Natural killer cell (primary cell): Measurements from ENCODE around the gene MYCL. TPM values are rescaled to one million over a fixed set of nuclear protein-coding genes. Genes with fewer than 3 reads are reported as not detected.

ENCODE experiments used
- ATAC-seq, 3 donors: fragments of 150-1000 bp in 2 of 3; fragments of 200-7000 bp in 1 of 3; cut with Tn5 transposase; 1 replicate in 1 of 3; 2 replicates in 2 of 3; pipeline ENCODE4 v1.10.0; 2021; ENCODE audit warnings: mild to moderate bottlenecking in 2 of 3, moderate library complexity in 2 of 3
- DNase-seq, 2 donors: peaks; one replicate each; pipeline versions ENCODE4 v3.0.0 to v3.0.0-alpha.2; 2013 to 2021; ENCODE audit warnings: mixed read lengths in 1 of 2
- H3K27ac ChIP-seq: one replicate; pipeline ENCODE4 v1.5.1; 2013; ENCODE audit warnings: mild to moderate bottlenecking, low read length
- H3K27me3 ChIP-seq: one replicate; pipeline ENCODE4 v1.6.1; 2013; ENCODE audit warnings: low read length; ENCODE audit not compliant: control insufficient read depth, insufficient read depth
- H3K36me3 ChIP-seq: one replicate; pipeline ENCODE4 v1.6.1; 2013; ENCODE audit warnings: low read length; ENCODE audit not compliant: control insufficient read depth, insufficient read depth
- H3K4me1 ChIP-seq: one replicate; pipeline ENCODE4 v1.6.1; 2013; ENCODE audit warnings: low read length; ENCODE audit not compliant: control insufficient read depth, insufficient read depth
- H3K4me3 ChIP-seq: one replicate; pipeline ENCODE4 v1.5.1; 2013; ENCODE audit warnings: low read length
- H3K9me3 ChIP-seq: one replicate; pipeline ENCODE4 v1.6.1; 2013; ENCODE audit warnings: low read length; ENCODE audit not compliant: control insufficient read depth, insufficient read depth
- H3K27ac Mint-ChIP-seq, 2 donors: one replicate each; pipeline ENCODE4 v1.8.0; 2022; ENCODE audit warnings: mild to moderate bottlenecking in 2 of 2, mixed read lengths in 2 of 2, moderate library complexity in 1 of 2
- H3K27me3 Mint-ChIP-seq, 2 donors: one replicate each; pipeline ENCODE4 v1.8.0; 2022; ENCODE audit warnings: low read depth in 2 of 2, mixed read lengths in 2 of 2
- H3K36me3 Mint-ChIP-seq: one replicate; pipeline ENCODE4 v1.8.0; 2022; ENCODE audit warnings: mixed read lengths
- H3K4me1 Mint-ChIP-seq, 2 donors: one replicate each; pipeline ENCODE4 v1.8.0; 2022; ENCODE audit warnings: mixed read lengths in 2 of 2
- H3K4me3 Mint-ChIP-seq: one replicate; pipeline ENCODE4 v1.8.0; 2022; ENCODE audit warnings: mild to moderate bottlenecking, moderate library complexity, mixed read lengths
- H3K9me3 Mint-ChIP-seq, 2 donors: one replicate each; pipeline ENCODE4 v1.8.0; 2022; ENCODE audit warnings: mixed read lengths in 2 of 2
- whole genome bisulfite sequencing: methylation state at CpG from one replicate; pipeline ENCODE4 v1.1.7; 2013; ENCODE audit warnings: missing lambda C conversion rate; ENCODE audit not compliant: insufficient coverage; 5-methylcytosine and 5-hydroxymethylcytosine counted together
- intact Hi-C: fragments of 100-400 bp; cut with micrococcal nuclease; formaldehyde crosslinking; loops from one replicate; pipeline ENCODE4 v1.14.2; 2022
- total RNA-seq, 4 donors: library from RNA; stranded (reverse); fragments of 120-200 nt in 1 of 4; gene quantifications; one replicate each; pipeline versions ENCODE4 v1.2.3 to v1.2.4, GENCODE V29; 2013 to 2022
- TF ChIP-seq, protein P1 (sequence below): fragments of 200-600 bp; IDR thresholded peaks from one replicate; pipeline ENCODE4 v1.8.0; 2022; ENCODE audit warnings: antibody characterized with exemption

The MYCL gene
- total RNA-seq, 3 donors from 2014 or later (not counting 1 experiment from before 2014, with no cell fraction given) = 0.70 to 1.9 (median 0.92) TPM

DNA sequence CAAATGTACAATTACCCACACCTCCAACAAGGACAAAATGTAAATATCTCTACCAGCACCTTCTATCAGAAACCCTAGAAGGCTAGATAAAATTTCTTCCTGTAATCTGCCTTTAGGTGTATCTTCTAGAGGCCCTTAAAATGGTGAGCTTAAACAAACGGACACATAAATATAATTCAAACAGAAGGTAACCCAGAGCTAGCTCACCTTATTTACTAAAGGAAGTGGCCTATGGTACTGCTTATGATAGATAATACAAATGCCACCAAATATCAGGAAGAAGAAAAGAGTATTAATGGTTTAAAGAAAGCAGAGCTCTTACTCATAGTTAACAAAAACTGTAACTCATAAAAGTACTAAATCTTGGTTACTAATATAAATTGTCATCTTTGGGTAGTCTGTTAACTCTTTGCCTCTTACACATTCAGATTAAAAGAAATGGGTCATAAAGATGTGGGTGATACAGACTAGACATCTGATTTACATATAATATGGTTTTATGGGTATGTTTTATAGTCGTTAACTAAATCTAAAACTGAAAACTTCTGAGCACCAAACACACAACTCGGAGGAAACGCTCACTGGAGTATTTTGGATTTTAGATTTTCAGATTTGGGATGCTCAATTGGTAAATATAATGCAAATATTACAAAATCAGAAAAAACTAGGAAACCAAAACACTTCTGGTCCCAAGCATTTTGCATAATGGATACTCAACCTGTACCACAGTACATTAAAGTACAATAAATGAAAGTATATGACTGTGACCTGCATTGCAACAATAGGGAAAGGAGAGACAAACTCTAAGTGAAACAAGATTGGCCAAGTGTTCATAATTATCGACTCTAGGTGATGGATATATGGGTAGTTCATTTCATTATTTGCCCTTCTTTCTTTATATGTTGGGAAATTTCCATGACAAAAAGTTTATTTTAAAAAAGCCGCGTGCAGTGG, 41.6 kb downstream of the MYCL start:
- no peak for ATAC-seq

DNA sequence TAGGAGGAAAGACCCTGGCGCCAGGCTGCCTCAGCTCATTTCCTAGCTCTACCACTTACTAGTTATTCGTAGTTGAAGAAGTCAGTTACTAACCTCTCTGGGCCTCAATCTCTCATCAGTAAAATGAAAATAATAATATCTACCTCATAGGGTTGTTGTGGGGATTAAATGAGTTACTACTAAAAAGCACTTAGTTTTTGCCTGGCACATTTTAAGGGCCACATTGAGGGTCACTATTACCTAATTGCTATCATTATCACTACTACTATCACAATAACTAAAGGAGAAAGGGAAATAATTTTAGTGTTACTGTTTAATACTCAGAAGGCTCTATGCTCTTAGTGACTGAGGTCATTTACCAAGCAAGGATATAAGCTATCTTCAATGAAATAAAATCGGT, 43.4 kb downstream of the MYCL start:
- Mint-ChIP-seq H3K9me3 (no peaks in the 10 kb centered on the region), H3K36me3 (peaks cover 7% of the 10 kb centered on the region), H3K4me1 (peaks cover 0 to under 1% of the 10 kb centered on the region in 2 donors), H3K27ac (no peak overlapping the region), H3K27me3 (no peaks in the 10 kb centered on the region), H3K4me3 (no peak overlapping the region)
- no CpG with 5 or more reads among the region's 3 CpGs for WGBS
- DNase-seq (no peak), ATAC-seq (no peak)
- no peaks in the 10 kb centered on the region for H3K4me1 ChIP-seq
- TF ChIP-seq, protein P1, sequence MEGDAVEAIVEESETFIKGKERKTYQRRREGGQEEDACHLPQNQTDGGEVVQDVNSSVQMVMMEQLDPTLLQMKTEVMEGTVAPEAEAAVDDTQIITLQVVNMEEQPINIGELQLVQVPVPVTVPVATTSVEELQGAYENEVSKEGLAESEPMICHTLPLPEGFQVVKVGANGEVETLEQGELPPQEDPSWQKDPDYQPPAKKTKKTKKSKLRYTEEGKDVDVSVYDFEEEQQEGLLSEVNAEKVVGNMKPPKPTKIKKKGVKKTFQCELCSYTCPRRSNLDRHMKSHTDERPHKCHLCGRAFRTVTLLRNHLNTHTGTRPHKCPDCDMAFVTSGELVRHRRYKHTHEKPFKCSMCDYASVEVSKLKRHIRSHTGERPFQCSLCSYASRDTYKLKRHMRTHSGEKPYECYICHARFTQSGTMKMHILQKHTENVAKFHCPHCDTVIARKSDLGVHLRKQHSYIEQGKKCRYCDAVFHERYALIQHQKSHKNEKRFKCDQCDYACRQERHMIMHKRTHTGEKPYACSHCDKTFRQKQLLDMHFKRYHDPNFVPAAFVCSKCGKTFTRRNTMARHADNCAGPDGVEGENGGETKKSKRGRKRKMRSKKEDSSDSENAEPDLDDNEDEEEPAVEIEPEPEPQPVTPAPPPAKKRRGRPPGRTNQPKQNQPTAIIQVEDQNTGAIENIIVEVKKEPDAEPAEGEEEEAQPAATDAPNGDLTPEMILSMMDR = no peak
- no peaks in the 10 kb centered on the region for H3K9me3 ChIP-seq
- H3K4me3 ChIP-seq = no peak overlapping the region
- H3K27ac ChIP-seq = no peak overlapping the region
- intact Hi-C loops = no loop called here
- peaks cover 3% of the 10 kb centered on the region for H3K36me3 ChIP-seq
- H3K27me3 ChIP-seq = no peaks in the 10 kb centered on the region

More for the DNA sequence above, 41.6 kb downstream of the MYCL start:
- H3K27me3 ChIP-seq = no peaks in the 10 kb centered on the region
- H3K4me3 ChIP-seq = no peak overlapping the region
- TF ChIP-seq, protein P1 = no peak
- Mint-ChIP-seq H3K27ac (no peak overlapping the region), H3K4me3 (no peak overlapping the region), H3K27me3 (no peaks in the 10 kb centered on the region), H3K4me1 (peaks cover 0 to 4% of the 10 kb centered on the region in 2 donors), H3K9me3 (no peaks in the 10 kb centered on the region), H3K36me3 (peaks cover 6% of the 10 kb centered on the region)
- H3K4me1 ChIP-seq = no peaks in the 10 kb centered on the region
- H3K36me3 ChIP-seq = peaks cover 3% of the 10 kb centered on the region
- intact Hi-C loops = no loop called here
- no peaks in the 10 kb centered on the region for H3K9me3 ChIP-seq
- 100% methylated on average over 3 of the region's 7 CpGs for WGBS
- DNase-seq = no peak
- H3K27ac ChIP-seq = no peak overlapping the region

DNA sequence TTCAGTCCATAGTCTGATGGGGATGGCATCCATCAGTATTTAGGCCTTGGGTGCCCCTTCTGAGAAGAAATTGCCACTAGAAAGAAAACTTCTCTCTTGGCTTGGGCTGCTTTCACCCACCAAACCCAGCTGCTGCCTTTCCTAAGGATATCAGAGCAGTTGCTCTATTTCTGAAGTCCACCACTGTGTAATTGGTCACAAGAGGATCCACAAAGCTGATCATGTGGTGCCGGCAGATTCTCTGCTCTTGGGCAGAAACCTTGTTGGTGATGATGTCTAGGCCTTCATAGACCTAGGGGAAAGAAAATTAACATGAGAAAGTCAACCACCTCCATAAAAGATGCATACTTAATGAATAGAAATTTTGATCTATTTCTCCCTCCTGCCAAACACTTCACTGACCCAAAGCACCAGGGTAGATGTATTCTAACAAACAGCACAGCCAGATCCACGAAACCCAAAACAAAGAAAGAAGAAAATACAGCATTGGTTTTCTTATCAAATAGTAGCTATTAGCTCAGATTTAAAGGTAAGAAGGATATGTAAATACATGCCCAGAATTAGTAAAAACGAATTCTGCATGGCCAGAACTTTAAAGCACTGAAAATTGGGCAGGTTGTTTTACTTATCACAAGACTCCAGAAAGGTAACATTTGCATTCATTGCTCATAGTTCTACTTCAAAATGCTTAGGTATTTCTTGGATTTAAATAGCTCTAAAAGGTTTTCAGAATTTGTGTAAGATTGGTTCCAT, 44.4 kb downstream of the MYCL start:
- TF ChIP-seq, protein P1 = no peak

More for the DNA sequence above, 44.4 kb downstream of the MYCL start:
- Mint-ChIP-seq H3K27ac (no peak overlapping the region), H3K36me3 (peaks cover 7% of the 10 kb centered on the region), H3K4me3 (no peak overlapping the region), H3K27me3 (no peaks in the 10 kb centered on the region), H3K4me1 (no peaks in the 10 kb centered on the region), H3K9me3 (no peaks in the 10 kb centered on the region)
- intact Hi-C loops = no loop called here
- Histone ChIP-seq H3K4me3 (no peak overlapping the region), H3K36me3 (peaks cover 3% of the 10 kb centered on the region), H3K27me3 (no peaks in the 10 kb centered on the region), H3K9me3 (no peaks in the 10 kb centered on the region), H3K4me1 (no peaks in the 10 kb centered on the region), H3K27ac (no peak overlapping the region)
- ATAC-seq (no peak), DNase-seq (no peak)
- 93% methylated on average over 3 of the region's 3 CpGs for WGBS
